A549 treated with DMSO at 1 μM for 4 hours (cell line): ENCODE results near the gene CXCR5. TPM values are rescaled to one million over a fixed set of nuclear protein-coding genes. Genes with fewer than 3 reads are reported as not detected.

Experiments
- total RNA-seq: library from RNA; stranded (reverse); fragments of 200-300 nt; extraction: Qiagen RNA extraction; gene quantifications from 5 replicates; pipeline ENCODE4 v1.2.3, GENCODE V29; 2022; ENCODE audit warnings: low read depth

The CXCR5 gene, protein sequence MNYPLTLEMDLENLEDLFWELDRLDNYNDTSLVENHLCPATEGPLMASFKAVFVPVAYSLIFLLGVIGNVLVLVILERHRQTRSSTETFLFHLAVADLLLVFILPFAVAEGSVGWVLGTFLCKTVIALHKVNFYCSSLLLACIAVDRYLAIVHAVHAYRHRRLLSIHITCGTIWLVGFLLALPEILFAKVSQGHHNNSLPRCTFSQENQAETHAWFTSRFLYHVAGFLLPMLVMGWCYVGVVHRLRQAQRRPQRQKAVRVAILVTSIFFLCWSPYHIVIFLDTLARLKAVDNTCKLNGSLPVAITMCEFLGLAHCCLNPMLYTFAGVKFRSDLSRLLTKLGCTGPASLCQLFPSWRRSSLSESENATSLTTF
- total RNA-seq, result 0.07 to 0.24 TPM (median 0.20 TPM) in 5 replicates

DNA sequence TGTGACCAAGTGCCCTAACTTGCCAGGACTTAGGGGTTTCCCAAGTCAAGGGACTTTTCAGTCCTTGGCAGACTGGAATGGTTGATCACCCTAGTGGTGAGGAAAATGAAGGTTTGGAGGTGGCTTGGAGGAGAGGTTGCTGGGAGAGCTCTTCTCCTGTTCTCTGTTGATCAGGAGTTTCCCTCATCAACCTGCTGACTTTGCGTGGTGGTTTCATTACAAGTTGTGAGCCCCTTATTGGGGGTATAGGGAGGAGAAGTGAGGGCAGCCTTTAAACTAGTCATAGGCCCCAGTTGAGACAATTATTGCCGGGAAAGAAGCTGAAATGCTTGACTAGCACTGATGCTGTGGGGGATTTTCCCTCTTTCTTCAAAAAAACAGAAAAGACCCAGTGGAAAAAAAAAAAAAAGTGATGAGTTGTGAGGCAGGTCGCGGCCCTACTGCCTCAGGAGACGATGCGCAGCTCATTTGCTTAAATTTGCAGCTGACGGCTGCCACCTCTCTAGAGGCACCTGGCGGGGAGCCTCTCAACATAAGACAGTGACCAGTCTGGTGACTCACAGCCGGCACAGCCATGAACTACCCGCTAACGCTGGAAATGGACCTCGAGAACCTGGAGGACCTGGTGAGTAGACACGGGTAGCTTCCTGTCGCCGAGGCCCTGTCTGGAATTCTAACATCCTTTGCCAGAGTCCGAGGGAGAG is at the start of gene CXCR5:
Gene CXCR5, plus strand, starts transcription at position 525 of the 704 bp plus-strand sequence. Its CDS starts 50 bp downstream, at position 575.

Other genes starting within 250 kb of the CXCR5 start
- 0.05 TPM in 1 of 5 replicates, not detected in the others for gene TREH, start 204.2 kb upstream of the CXCR5 start, total RNA-seq
- gene DDX6, start 92.7 kb upstream of the CXCR5 start, total RNA-seq, result 24.1 to 32.8 TPM (median 31.4 TPM) in 5 replicates
- 86.6 to 141 TPM (median 122 TPM) in 5 replicates for gene BCL9L, start 42.0 kb downstream of the CXCR5 start, total RNA-seq
- 0.53 to 0.94 TPM (median 0.81 TPM) in 5 replicates for gene UPK2, start 72.4 kb downstream of the CXCR5 start, total RNA-seq
- not detected in 5 replicates for gene FOXR1, start 87.9 kb downstream of the CXCR5 start, total RNA-seq
- gene CENATAC, start 114.2 kb downstream of the CXCR5 start, total RNA-seq, result 10.0 to 18.0 TPM (median 11.3 TPM) in 5 replicates
- gene RPS25, start 134.5 kb downstream of the CXCR5 start, total RNA-seq, result 759 to 1,109 TPM (median 829 TPM) in 5 replicates
- gene TRAPPC4, start 134.9 kb downstream of the CXCR5 start, total RNA-seq, result 57.0 to 64.6 TPM (median 62.7 TPM) in 5 replicates
- gene SLC37A4, start 147.0 kb downstream of the CXCR5 start, total RNA-seq, result 10.3 to 11.8 TPM (median 11.0 TPM) in 5 replicates
- gene HYOU1, start 173.3 kb downstream of the CXCR5 start, total RNA-seq, result 46.0 to 54.7 TPM (median 51.4 TPM) in 5 replicates
- gene VPS11, start 183.9 kb downstream of the CXCR5 start, total RNA-seq, result 10.7 to 13.6 TPM (median 12.8 TPM) in 5 replicates
- gene HMBS, start 201.0 kb downstream of the CXCR5 start, total RNA-seq, result 45.9 to 53.9 TPM (median 52.6 TPM) in 5 replicates
- 35.9 to 44.7 TPM (median 42.6 TPM) in 5 replicates for gene DPAGT1, start 218.0 kb downstream of the CXCR5 start, total RNA-seq
- gene C2CD2L, start 223.5 kb downstream of the CXCR5 start, total RNA-seq, result 5.2 to 7.0 TPM (median 6.6 TPM) in 5 replicates
- 10.4 to 11.9 TPM (median 10.9 TPM) in 5 replicates for gene HINFP, start 237.7 kb downstream of the CXCR5 start, total RNA-seq